ENCODE results near the gene CGB8.

DNA sequence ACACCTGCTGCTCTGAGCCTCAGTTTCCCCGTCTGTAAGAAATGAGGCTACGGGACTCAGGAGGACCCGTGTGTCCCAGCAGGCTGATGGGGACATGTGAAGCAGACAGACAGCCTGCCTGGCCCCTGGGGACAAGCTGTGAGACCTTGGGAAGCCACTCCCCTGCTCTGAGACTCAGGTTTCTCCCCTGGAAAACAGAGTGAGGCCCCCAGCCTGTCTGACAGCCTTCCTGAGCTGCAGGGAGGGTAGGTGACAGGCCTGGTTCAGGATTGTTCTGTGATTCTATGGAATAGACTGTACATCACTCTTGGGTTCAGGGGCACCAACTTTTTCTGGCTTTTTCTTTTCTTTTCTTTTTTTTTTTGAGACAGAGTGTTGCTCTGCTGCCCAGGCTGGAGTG is 18.6 kb upstream of the CGB8 start:
- TF ChIP-seq, protein P1, sequence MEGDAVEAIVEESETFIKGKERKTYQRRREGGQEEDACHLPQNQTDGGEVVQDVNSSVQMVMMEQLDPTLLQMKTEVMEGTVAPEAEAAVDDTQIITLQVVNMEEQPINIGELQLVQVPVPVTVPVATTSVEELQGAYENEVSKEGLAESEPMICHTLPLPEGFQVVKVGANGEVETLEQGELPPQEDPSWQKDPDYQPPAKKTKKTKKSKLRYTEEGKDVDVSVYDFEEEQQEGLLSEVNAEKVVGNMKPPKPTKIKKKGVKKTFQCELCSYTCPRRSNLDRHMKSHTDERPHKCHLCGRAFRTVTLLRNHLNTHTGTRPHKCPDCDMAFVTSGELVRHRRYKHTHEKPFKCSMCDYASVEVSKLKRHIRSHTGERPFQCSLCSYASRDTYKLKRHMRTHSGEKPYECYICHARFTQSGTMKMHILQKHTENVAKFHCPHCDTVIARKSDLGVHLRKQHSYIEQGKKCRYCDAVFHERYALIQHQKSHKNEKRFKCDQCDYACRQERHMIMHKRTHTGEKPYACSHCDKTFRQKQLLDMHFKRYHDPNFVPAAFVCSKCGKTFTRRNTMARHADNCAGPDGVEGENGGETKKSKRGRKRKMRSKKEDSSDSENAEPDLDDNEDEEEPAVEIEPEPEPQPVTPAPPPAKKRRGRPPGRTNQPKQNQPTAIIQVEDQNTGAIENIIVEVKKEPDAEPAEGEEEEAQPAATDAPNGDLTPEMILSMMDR (IDR thresholded peaks at IDR 0.05 in 2 of 3, conservative IDR thresholded peaks at IDR 0.05 in 1 of 3; ENCODE audit: borderline replicate concordance in 1 of 3, insufficient read depth in 1 of 3, low read depth in 2 of 3, low read length in 2 of 3): no peak
- TF ChIP-seq EZH2 (IDR thresholded peaks at IDR 0.05) (no peak), CBX3 (IDR thresholded peaks at IDR 0.05; ENCODE audit: low read depth) (no peak)
